H1 (cell line): ENCODE results near the gene MAGEA1. TPM values are rescaled to one million over a fixed set of nuclear protein-coding genes. Genes with fewer than 3 reads are reported as not detected.

Experiments
- CTCF ChIA-PET: fragments of 300-600 bp; sonication (Branson Sonifier 250); formaldehyde crosslinking; loops from one replicate; lab custom pipeline; 2021; ENCODE audit not compliant: partially characterized antibody; lab: Charles Lee
- POLR2A ChIA-PET: fragments of 300-600 bp; sonication (Branson Sonifier 250); formaldehyde crosslinking; loops from one replicate; lab custom pipeline; 2021; ENCODE audit warnings: inconsistent platforms; ENCODE audit not compliant: partially characterized antibody; lab: Charles Lee
- DNase-seq, 2 experiments: peaks; one replicate each; pipeline versions ENCODE4 v3.0.0 to v3.0.0-alpha.2; 2010 to 2022; ENCODE audit warnings: low spot score in 2 of 2, low read depth in 1 of 2, mixed read lengths in 1 of 2
- FAIRE-seq: peaks from 2 replicates; lab custom pipeline; 2011; peaks lifted over from hg19 to GRCh38; lab: Jason Lieb, UNC
- H2AFZ ChIP-seq: 2 replicates; pipeline ENCODE4 v1.8.1; 2012; ENCODE audit warnings: low read length, inconsistent platforms
- H2AK5ac ChIP-seq: 2 replicates; pipeline ENCODE4 v1.6.1; 2013; ENCODE audit warnings: low read depth, low read length
- H2BK120ac ChIP-seq: replicated peaks from 2 replicates; pipeline ENCODE3; 2013; ENCODE audit warnings: low read depth, low read length, inconsistent platforms
- H2BK12ac ChIP-seq: 2 replicates; pipeline ENCODE4 v1.6.1; 2013; ENCODE audit warnings: low read depth, low read length
- H2BK15ac ChIP-seq: 2 replicates; pipeline ENCODE4 v1.6.1; 2013; ENCODE audit warnings: low read length
- H2BK20ac ChIP-seq: 2 replicates; pipeline ENCODE4 v1.6.1; 2013; ENCODE audit warnings: low read length
- H2BK5ac ChIP-seq: 2 replicates; pipeline ENCODE4 v1.6.1; 2013; ENCODE audit warnings: low read depth, low read length
- H3K14ac ChIP-seq: 2 replicates; pipeline ENCODE4 v1.6.1; 2013; ENCODE audit warnings: inconsistent platforms; ENCODE audit not compliant: insufficient read length
- H3K18ac ChIP-seq: 2 replicates; pipeline ENCODE4 v1.6.1; 2013; ENCODE audit warnings: low read length; ENCODE audit errors: extremely low read depth
- H3K23ac ChIP-seq: 2 replicates; pipeline ENCODE4 v1.6.1; 2013; ENCODE audit warnings: inconsistent platforms; ENCODE audit not compliant: insufficient read length
- H3K23me2 ChIP-seq: 2 replicates; pipeline ENCODE4 v1.6.1; 2013; ENCODE audit warnings: low read depth, low read length
- H3K27ac ChIP-seq: 2 replicates; pipeline ENCODE4 v1.6.1; 2011; ENCODE audit warnings: low read depth, low read length, inconsistent platforms
- H3K27me3 ChIP-seq, 4 experiments: replicated peaks in 1 of 4; 1 replicate in 1 of 4; 2 replicates in 3 of 4; pipeline versions ENCODE4 v1.6.1 to v1.8.1; 2011 to 2013; ENCODE audit warnings: low read length in 3 of 4, mild to moderate bottlenecking in 3 of 4, inconsistent platforms in 2 of 4, mixed read lengths in 2 of 4, moderate library complexity in 1 of 4; ENCODE audit not compliant: control insufficient read depth in 3 of 4, insufficient read depth in 3 of 4; ENCODE audit errors: extremely low read depth in 1 of 4
- H3K36me3 ChIP-seq, 4 experiments: 2 replicates each; pipeline versions ENCODE4 v1.6.1 to v1.8.1; 2011 to 2013; ENCODE audit warnings: mild to moderate bottlenecking in 4 of 4, low read length in 3 of 4, moderate library complexity in 2 of 4, control low read depth in 1 of 4, inconsistent platforms in 1 of 4; ENCODE audit not compliant: insufficient read depth in 4 of 4, control insufficient read depth in 2 of 4
- H3K4ac ChIP-seq: replicated peaks from 2 replicates; pipeline ENCODE3; 2013; ENCODE audit warnings: low read length, low read depth, mixed read lengths, inconsistent platforms; ENCODE audit not compliant: insufficient read length
- H3K4me1 ChIP-seq, 4 experiments: replicated peaks in 1 of 4; 1 replicate in 1 of 4; 2 replicates in 3 of 4; pipeline versions ENCODE4 v1.6.1 to v1.8.1; 2011 to 2013; ENCODE audit warnings: low read length in 3 of 4, inconsistent platforms in 2 of 4, mixed read lengths in 1 of 4; ENCODE audit not compliant: insufficient read depth in 4 of 4, control insufficient read depth in 3 of 4
- H3K4me2 ChIP-seq, 2 experiments: 2 replicates each; pipeline versions ENCODE4 v1.6.1 to v1.8.1; 2011 to 2013; ENCODE audit warnings: low read depth in 2 of 2, low read length in 2 of 2, control low read depth in 1 of 2, inconsistent platforms in 1 of 2, mild to moderate bottlenecking in 1 of 2; ENCODE audit not compliant: insufficient read depth in 1 of 2
- H3K4me3 ChIP-seq, 4 experiments: fragments of 200-600, 300-600 bp in 1 of 4; sonication (generic), shearing (Covaris generic), sonication (Bioruptor Twin) in 1 of 4; 2 replicates each; pipeline versions ENCODE4 v1.5.1 to v1.8.1; 2011 to 2016; ENCODE audit warnings: low read length in 4 of 4, low read depth in 3 of 4, control low read depth in 2 of 4, inconsistent platforms in 2 of 4, mild to moderate bottlenecking in 2 of 4, mixed read lengths in 1 of 4, moderate library complexity in 1 of 4; ENCODE audit not compliant: insufficient read depth in 2 of 4; ENCODE audit errors: extremely low read depth in 1 of 4
- H3K56ac ChIP-seq: replicated peaks from 2 replicates; pipeline ENCODE3; 2013; ENCODE audit warnings: low read depth, mild to moderate bottlenecking, mixed read lengths, low read length, inconsistent platforms; ENCODE audit not compliant: insufficient read length
- H3K79me1 ChIP-seq: 2 replicates; pipeline ENCODE4 v1.6.1; 2013; ENCODE audit warnings: low read depth, low read length, control low read depth
- H3K79me2 ChIP-seq, 2 experiments: 2 replicates each; pipeline versions ENCODE4 v1.6.1 to v1.8.1; 2012 to 2013; ENCODE audit warnings: low read length in 2 of 2, mild to moderate bottlenecking in 2 of 2, inconsistent platforms in 1 of 2; ENCODE audit not compliant: insufficient read depth in 2 of 2, control insufficient read depth in 1 of 2
- H3K9ac ChIP-seq, 4 experiments: replicated peaks in 1 of 4; 1 replicate in 1 of 4; 2 replicates in 3 of 4; pipeline versions ENCODE4 v1.6.1 to v1.8.1; 2011 to 2013; ENCODE audit warnings: low read depth in 3 of 4, low read length in 3 of 4, control low read depth in 2 of 4, mild to moderate bottlenecking in 2 of 4, moderate library complexity in 2 of 4, inconsistent platforms in 1 of 4; ENCODE audit errors: extremely low read depth in 1 of 4
- H3K9me3 ChIP-seq, 2 experiments: 2 replicates each; pipeline versions ENCODE4 v1.6.1 to v1.8.1; 2012 to 2013; ENCODE audit warnings: mild to moderate bottlenecking in 2 of 2, moderate library complexity in 2 of 2, control low read depth in 1 of 2, inconsistent platforms in 1 of 2, low read depth in 1 of 2, low read length in 1 of 2, mixed read lengths in 1 of 2; ENCODE audit not compliant: insufficient read depth in 2 of 2
- H4K20me1 ChIP-seq, 2 experiments: replicated peaks in 1 of 2; 2 replicates each; pipeline versions ENCODE3 to v1.8.1; 2011 to 2013; ENCODE audit warnings: inconsistent platforms in 2 of 2, low read length in 2 of 2, mild to moderate bottlenecking in 1 of 2; ENCODE audit not compliant: insufficient read depth in 2 of 2, control insufficient read depth in 1 of 2
- H4K5ac ChIP-seq: 2 replicates; pipeline ENCODE4 v1.6.1; 2013; ENCODE audit warnings: low read length, low read depth, mixed read lengths, inconsistent platforms; ENCODE audit not compliant: insufficient read length
- H4K8ac ChIP-seq: 2 replicates; pipeline ENCODE4 v1.8.0; 2013; ENCODE audit warnings: mild to moderate bottlenecking, moderate library complexity, low read length, inconsistent platforms; ENCODE audit not compliant: insufficient read depth; ENCODE audit errors: extremely low read depth
- H4K91ac ChIP-seq: replicated peaks from 2 replicates; pipeline ENCODE3; 2013; ENCODE audit warnings: low read length, mixed read lengths, inconsistent platforms; ENCODE audit not compliant: insufficient read length
- ATF3 ChIP-seq: IDR thresholded peaks from 2 replicates; pipeline ENCODE4 v1.6.1; 2011; ENCODE audit warnings: low read depth, mild to moderate bottlenecking, low read length; ENCODE audit not compliant: insufficient read depth
- BCL11A ChIP-seq, 2 experiments: IDR thresholded peaks; one replicate each; pipeline ENCODE4 v1.6.1; 2011; ENCODE audit warnings: low read depth in 2 of 2, low read length in 2 of 2, mild to moderate bottlenecking in 2 of 2
- BRCA1 ChIP-seq: IDR thresholded peaks from 2 replicates; pipeline ENCODE4 v1.6.1; 2012; ENCODE audit warnings: low read depth, low read length, improper control_type of control experiment
- CEBPB ChIP-seq: IDR thresholded peaks from 2 replicates; pipeline ENCODE4 v1.6.1; 2012; ENCODE audit warnings: low read depth, low read length
- CTBP2 ChIP-seq: IDR thresholded peaks from 2 replicates; pipeline ENCODE4 v1.7.0; 2011; ENCODE audit warnings: borderline replicate concordance, mild to moderate bottlenecking, moderate library complexity, mixed read lengths, low read length; ENCODE audit not compliant: insufficient read depth, insufficient read length
- EGR1 ChIP-seq: IDR thresholded peaks from 2 replicates; pipeline ENCODE4 v1.6.1; 2011; ENCODE audit warnings: low read depth, low read length, borderline replicate concordance
- JUND ChIP-seq: IDR thresholded peaks from 2 replicates; pipeline ENCODE4 v1.6.1; 2011; ENCODE audit warnings: mild to moderate bottlenecking, improper control_type of control experiment, low read length
- POLR2A ChIP-seq, 2 experiments: IDR thresholded peaks; 1 replicate in 1 of 2; 2 replicates in 1 of 2; pipeline ENCODE4 v1.6.1; 2011; ENCODE audit warnings: low read depth in 2 of 2, low read length in 2 of 2, mild to moderate bottlenecking in 2 of 2; ENCODE audit errors: control extremely low read depth in 1 of 2
- RBBP5 ChIP-seq: IDR thresholded peaks from 2 replicates; pipeline ENCODE4 v1.7.1; 2012; ENCODE audit warnings: low read depth, mild to moderate bottlenecking, inconsistent platforms, low read length, moderate library complexity, borderline replicate concordance
- SP1 ChIP-seq: IDR thresholded peaks from 2 replicates; pipeline ENCODE4 v1.6.1; 2011; ENCODE audit warnings: low read depth, low read length
- SP2 ChIP-seq: IDR thresholded peaks from 2 replicates; pipeline ENCODE4 v1.6.1; 2012; ENCODE audit warnings: mild to moderate bottlenecking, low read length, inconsistent platforms
- SP4 ChIP-seq: IDR thresholded peaks from 2 replicates; pipeline ENCODE4 v1.6.1; 2012; ENCODE audit warnings: low read length, inconsistent platforms
- SRF ChIP-seq: IDR thresholded peaks from 2 replicates; pipeline ENCODE4 v1.6.1; 2011; ENCODE audit warnings: mild to moderate bottlenecking, low read depth, low read length, moderate library complexity
- TAF1 ChIP-seq: IDR thresholded peaks from 2 replicates; pipeline ENCODE4 v1.6.1; 2011; ENCODE audit warnings: mild to moderate bottlenecking, low read depth, low read length
- TAF7 ChIP-seq: optimal IDR thresholded peaks from 2 replicates; pipeline ENCODE3; 2011; ENCODE audit warnings: low read depth, mild to moderate bottlenecking, inconsistent platforms, low read length, moderate library complexity, borderline replicate concordance
- TCF12 ChIP-seq: IDR thresholded peaks from 2 replicates; pipeline ENCODE4 v1.6.1; 2011; ENCODE audit warnings: low read depth, mild to moderate bottlenecking, low read length
- YY1 ChIP-seq: IDR thresholded peaks from 2 replicates; pipeline ENCODE4 v1.6.1; 2011; ENCODE audit warnings: low read depth, mild to moderate bottlenecking, low read length
- WGBS, 2 experiments: shearing (Covaris generic) in 1 of 2; methylation state at CpG; one replicate each; pipeline versions ENCODE4 v1.1.6 to v1.1.7; 2013 to 2015; ENCODE audit warnings: low lambda C conversion rate in 2 of 2, mixed read lengths in 2 of 2, inconsistent platforms in 1 of 2, low coverage in 1 of 2, missing lambda C conversion rate in 1 of 2; ENCODE audit not compliant: insufficient replicate concordance in 2 of 2, insufficient coverage in 1 of 2, insufficient read length in 1 of 2; ENCODE audit errors: extremely low coverage in 1 of 2, missing lambda C conversion rate in 1 of 2; 5-methylcytosine and 5-hydroxymethylcytosine counted together
- polyA plus RNA-seq, 7 experiments: library from polyadenylated mRNA; depleted of rRNA in 3 of 7; stranded (reverse) in 5 of 7; unstranded in 2 of 7; fragments of >200 nt in 5 of 7; fragments of 200-250 nt in 2 of 7; gene quantifications; 1 replicate in 5 of 7; 2 replicates in 1 of 7; 4 replicates in 1 of 7; pipeline versions ENCODE4 v1.2.1 to v1.2.3, GENCODE V29; 2011 to 2013; ENCODE audit warnings: missing spikeins in 2 of 7, mixed read lengths in 2 of 7
- total RNA-seq: library from RNA; stranded (reverse); fragmentation: NEBNext Ultra II Directional; extraction: Animal tissue kit (Norgen Biotek cat#: 25700); gene quantifications from 2 replicates; pipeline ENCODE4 v1.2.1, GENCODE V29; 2021

MAGEA1 gene
- total and polyA plus RNA-seq, 2 of the 8 experiments (the other 6 are each of a cell fraction or from before 2014, with no cell fraction given), result not detected

- no peak overlapping the region for H3K27ac ChIP-seq
- H4K91ac ChIP-seq, result no peak overlapping the region
- no peak overlapping the region for H2BK120ac ChIP-seq
- H4K20me1 ChIP-seq, result no peaks in the 10 kb centered on the region
- FAIRE-seq, result no peak
- no peak overlapping the region for H3K4me2 ChIP-seq
- no peaks in the 10 kb centered on the region for H3K36me3 ChIP-seq
- no peaks in the 10 kb centered on the region for H3K9me3 ChIP-seq
- no peaks in the 10 kb centered on the region for H3K27me3 ChIP-seq
- H3K4me3 ChIP-seq, result no peak overlapping the region
- H3K4me1 ChIP-seq, result no peaks in the 10 kb centered on the region
- H2AFZ ChIP-seq, result no peak overlapping the region
- H3K23ac ChIP-seq, result no peak overlapping the region
- no peak overlapping the region for H3K14ac ChIP-seq
- no peak overlapping the region for H3K4ac ChIP-seq
- no peak overlapping the region for H2BK20ac ChIP-seq
- H4K5ac ChIP-seq, result no peak overlapping the region
- no peak overlapping the region for H3K9ac ChIP-seq
- no peak overlapping the region for H3K56ac ChIP-seq
- no peak overlapping the region for H2AK5ac ChIP-seq
- TF ChIP-seq CEBPB (no peak), POLR2A (IDR thresholded peaks at IDR 0.05; ENCODE audit: control extremely low read depth in 1 of 2, low read depth in 2 of 2, low read length in 2 of 2) (no peak), SP2 (no peak), CTBP2 (no peak), JUND (no peak), TCF12 (no peak), BRCA1 (no peak), EGR1 (no peak), ATF3 (no peak), YY1 (no peak), SP1 (no peak), RBBP5 (no peak), BCL11A (IDR thresholded peaks at IDR 0.05; ENCODE audit: low read depth in 2 of 2, low read length in 2 of 2) (no peak), SP4 (no peak), TAF1 (no peak), TAF7 (no peak), SRF (no peak)
- H3K79me2 ChIP-seq, result no peaks in the 10 kb centered on the region
- DNase-seq, result no peak
- H4K8ac ChIP-seq, result no peak overlapping the region
- no peaks in the 10 kb centered on the region for H3K79me1 ChIP-seq
- ChIA-PET POLR2A (no interaction called here), CTCF (no interaction called here)
- WGBS, 2 experiments, result 79% methylated on average over 2 of the region's 3 CpGs; no CpG with 5 or more reads in 1 of the 2 experiments
- no peak overlapping the region for H2BK12ac ChIP-seq
- no peak overlapping the region for H3K18ac ChIP-seq
- no peak overlapping the region for H2BK5ac ChIP-seq
- H2BK15ac ChIP-seq, result no peak overlapping the region
- no peaks in the 10 kb centered on the region for H3K23me2 ChIP-seq
Observed at GRCh38 chrX:153164733-153165132, 14.4 kb upstream of the MAGEA1 start.
